Measurements from ENCODE around the gene SIN3B.

GRCh38 chr19:16904599-16904998 lies 75.4 kb downstream of the SIN3B start:
- TF ChIP-seq CTCF (IDR thresholded peaks at IDR 0.05) (no peak), POLR2A (IDR thresholded peaks at IDR 0.05) (no peak)

Measured in adrenal gland (tissue), 5 donors.